Nucleus accumbens (tissue), 56 donors: ENCODE data around the gene FNDC10.
A peak's percentile ranks its signal among the peaks of the same experiment; 100 is the strongest.
"Not testable (repeated sequence)": the region's sequence is repeated elsewhere in the genome, so short reads cannot be mapped to it uniquely, and the experiment has no call there.

ENCODE experiments used
- DNase-seq, 56 donors: peaks; one replicate each; lab custom pipeline; 2025; lab: John Stamatoyannopoulos, UW

The FNDC10 gene

DNA sequence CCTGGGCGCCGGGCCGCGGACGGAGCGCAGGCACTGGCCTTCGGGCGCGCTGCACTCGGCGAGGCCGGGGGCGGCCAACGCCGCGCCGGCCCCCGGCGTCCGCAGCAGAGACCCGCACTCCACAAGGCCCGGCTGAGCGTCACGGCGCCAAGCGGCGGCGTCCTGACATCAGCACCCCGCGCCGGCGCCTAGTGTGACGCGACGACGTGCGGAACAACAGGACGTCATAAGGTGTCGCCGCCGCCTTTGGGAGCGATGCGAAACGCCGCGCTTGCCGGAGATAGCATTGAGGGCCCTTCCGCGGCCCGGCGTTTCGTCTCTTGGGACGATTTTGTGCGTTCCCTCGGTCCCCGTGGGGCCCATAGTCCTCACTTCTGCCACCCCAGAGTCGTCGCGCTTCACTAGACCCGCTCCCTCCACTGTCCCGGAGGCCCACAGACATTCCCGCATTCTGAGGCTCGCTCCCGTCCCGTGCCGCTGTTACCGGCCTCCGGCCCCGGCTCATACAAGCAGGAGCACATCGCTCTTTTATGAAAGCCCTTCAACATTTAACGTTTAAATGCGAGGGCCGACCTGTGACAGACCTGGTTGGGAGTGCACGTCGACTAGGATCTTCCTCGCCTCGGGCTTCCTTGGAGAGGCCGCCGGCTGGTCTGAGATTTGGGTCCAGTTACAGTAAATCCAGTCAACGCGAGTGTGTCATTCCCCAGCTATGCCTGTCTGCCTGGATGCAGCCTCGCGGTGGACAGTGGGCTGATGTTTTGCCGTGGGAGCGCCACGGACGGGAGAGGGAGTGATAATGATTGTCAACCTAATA, 25.0 kb downstream of the FNDC10 start, which contains the start of gene SSU72:
Gene SSU72 (minus strand): TSS at position 143 of the 817 bp plus-strand sequence. CDS start 306 bp downstream, outside the sequence.
- DNase-seq: peak in 54 of 56 donors; percentile 46 to 94 (median 80)

DNA sequence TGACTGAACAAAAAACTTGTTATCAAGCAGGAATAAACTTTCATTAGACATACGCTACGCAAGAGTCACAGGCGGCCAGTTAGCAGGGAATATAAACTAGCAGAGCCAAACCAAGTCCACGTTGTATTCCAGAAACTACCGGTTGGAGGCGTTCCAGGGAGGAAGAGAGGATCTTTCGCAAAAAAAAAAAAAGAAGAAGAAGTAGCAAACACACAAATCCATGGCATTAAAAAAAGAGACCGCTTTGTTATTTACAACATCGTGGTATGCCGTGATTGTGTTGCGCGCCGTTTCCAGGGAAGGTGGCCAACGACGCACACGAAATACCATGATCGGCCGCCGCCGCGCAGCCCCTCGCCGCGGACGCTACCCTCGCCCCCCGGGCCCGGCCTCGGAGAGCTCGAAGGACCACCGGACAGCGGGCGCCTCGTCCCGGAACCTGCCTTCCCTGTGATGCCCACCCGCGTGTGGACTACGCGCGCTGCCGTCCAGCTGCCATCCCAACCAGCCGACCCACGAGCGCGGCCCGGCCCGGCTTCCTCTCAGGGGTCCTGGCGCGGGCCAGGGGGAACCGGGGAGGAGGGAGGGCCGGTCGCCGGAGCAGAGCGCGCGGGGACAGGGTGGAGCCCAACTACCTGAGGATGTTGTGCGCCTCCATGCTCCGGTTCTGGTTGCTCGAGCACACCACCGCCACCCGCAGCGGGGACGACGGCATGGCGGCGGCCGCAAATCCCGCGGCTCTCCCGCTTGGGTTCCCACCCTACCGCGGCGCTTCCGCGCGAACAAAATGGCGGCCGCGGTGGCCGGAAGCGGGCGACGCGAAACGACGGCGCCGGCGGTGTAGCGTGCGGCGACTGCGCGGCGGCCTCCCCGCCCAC, 25.9 kb downstream of the FNDC10 start:
- peak in 36 of 56 donors; percentile 41 to 87 (median 72) for DNase-seq

DNA sequence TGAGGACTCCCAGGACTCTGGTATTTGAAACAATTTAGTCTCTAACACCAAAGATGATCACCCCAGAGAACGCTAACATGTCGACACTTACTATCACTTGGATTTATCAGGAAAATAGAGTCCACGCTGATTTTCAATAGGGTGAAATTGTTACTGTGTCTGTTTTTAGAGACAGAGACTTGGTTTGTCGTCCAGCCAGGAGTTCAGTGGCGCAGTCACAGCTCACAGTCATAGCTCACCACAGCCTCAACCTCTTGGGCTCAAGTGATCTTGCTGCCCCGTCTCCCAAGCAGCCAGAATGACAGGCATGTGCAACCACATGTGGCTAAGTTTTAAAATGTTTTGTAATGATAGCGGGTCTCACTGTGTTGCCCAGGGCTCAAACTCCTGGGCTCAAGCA, 30.6 kb downstream of the FNDC10 start:
- no peak for DNase-seq

DNA sequence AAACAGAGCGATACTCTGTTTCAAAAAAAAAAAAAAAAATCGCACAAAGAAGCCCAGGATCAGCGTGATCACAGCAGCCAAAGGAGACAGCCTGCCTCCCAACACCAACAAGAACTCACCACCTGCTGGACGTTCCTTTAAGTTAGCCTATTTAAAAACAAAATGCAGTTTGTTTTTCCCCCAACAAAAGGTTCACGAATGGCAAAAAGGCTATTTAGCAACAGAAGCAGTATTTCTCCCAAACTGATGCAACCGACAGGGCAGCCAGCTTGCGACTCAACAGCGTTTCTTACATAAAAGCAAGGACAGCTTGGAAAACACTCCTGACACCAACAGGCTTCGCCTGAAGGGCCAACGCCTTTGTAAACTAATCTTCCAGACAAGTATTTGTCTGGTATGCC, 32.0 kb downstream of the FNDC10 start:
- no peak for DNase-seq

DNA sequence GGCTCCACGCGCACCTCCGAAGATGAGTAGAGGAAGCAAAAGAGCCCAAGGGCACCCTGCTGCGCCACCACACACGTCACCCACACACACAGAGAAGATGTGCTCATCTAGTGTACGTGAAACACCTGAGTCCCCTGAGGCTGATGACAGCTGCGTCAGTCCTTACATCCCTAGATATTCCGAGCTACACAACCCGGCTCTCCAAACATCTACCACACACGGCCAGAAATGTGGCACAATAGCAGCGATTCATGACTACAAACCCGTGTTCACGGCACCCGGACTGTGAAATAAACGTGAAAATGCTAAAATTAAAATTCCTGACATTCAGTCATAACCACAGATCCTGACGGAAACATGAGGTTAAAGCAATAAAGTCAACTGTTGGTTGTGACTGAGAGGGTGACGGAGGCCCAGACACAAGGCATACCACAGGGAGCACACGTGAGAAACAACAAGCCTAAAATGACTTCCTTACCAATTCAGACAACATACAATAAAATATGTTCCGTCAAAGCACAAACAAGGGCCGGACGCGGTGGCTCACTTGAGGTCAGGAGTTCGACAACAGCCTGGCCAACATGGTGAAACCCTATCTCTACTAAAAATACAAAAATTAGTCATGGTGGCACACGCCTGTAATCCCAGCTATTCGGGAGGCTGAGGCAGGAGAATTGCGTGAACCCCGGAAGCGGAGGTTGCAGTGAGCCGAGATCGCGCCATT, 32.6 kb downstream of the FNDC10 start:
- no peak for DNase-seq

- DNase-seq: no peak
These were observed 34.6 kb downstream of the FNDC10 start for GRCh38 chr1:1565340-1565739.

DNA sequence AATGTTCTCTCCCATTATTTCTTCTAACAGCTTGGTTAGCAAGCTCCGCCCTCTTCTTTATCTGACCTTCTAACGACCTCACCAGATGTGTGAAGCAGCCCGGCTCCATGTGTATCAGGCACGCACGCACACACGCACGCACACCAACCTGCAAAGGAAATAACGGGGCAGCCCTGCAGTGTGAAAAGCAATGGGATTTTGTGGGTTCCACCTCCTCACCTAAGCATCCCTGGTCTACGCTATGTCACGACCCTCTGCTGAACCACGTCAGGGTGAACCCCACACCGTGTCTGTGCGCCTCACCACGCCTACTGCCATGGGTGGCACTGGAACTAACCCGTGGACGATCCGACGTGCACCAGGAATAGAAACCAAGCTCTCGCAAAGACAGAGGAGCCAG, 35.7 kb downstream of the FNDC10 start:
- DNase-seq: no peak

DNA sequence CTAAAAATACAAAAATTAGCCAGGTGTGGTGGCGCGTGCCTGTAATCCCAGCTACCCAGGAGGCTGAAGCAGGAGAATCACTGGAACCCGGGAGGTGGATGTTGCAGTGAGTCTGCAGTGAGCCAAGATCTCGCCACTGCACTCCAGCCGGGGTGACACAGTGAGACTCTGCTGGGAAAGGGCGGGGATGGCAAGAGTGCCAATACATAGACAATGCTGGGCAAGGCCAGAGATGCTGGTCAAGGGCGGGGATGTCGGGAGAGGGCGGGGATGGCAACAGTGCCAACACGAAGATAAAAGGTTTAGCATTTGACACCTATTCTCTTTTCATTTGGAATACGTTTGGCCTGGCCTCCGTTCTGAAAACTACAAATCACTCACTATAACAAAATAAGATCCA, 36.2 kb downstream of the FNDC10 start:
- no peak for DNase-seq

DNA sequence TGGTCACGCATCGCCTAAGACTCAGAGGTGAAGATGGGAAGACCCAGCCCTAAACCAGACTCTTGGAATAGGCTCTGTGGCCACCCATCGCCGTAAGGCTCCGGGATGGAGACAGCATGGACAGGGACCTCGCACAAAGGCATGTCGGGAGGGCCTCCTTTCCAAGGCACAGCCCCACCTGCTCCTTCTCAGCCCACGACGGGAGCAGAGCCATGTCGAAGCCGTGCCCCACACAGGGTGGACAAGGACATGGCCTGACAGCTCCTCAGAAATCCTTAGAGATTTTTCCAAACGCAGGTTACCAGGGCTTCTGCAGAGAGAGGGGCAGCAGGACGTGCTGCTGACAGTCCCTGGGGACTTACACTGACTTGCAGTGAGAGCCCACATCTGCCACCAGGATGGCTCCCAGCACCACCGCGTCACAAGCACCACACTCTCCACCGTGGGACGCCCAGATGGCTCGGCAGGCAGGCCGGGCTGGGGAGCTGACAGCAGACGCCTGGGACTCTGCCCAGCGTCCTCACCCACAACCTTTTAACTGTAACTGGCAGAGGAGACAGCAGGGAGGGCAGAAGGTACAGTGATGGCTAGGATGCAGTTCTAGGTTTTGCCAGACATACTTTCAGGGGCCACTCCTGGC, 37.3 kb downstream of the FNDC10 start:
- no peak for DNase-seq

DNA sequence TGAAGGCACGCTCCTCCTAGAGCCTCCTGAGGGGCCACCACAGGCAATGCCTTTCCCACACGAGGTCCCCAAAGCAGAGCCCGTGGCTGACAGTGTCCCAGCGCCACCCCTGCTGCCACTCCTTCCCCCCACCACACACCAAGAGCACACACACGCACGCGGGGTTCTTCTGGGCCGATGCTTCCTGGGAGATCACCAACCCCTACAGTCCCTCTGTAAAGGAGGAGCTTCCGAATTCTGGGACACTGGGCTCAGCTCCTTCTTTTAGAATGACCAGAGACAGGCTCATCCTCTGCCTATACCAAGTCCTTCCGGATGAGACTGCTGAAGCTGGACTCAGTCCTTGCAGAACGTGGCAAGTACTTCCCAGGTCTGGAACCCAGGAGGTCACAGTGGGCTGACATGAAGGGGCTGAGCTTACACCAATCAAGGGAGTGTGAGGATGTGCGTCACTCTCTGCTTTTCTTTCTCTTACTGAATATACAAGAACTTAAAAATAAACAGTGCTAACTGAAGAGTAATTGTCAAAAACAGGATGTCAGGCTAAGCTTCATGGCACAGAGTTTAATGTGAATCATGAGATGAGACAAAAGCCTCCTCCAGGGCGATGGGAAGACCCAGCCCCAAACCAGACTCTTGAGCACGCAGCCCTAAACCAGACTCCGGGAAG, 38.0 kb downstream of the FNDC10 start:
- DNase-seq: no peak

- DNase-seq: no peak
These were observed 39.8 kb downstream of the FNDC10 start for GRCh38 chr1:1560178-1560577.

DNA sequence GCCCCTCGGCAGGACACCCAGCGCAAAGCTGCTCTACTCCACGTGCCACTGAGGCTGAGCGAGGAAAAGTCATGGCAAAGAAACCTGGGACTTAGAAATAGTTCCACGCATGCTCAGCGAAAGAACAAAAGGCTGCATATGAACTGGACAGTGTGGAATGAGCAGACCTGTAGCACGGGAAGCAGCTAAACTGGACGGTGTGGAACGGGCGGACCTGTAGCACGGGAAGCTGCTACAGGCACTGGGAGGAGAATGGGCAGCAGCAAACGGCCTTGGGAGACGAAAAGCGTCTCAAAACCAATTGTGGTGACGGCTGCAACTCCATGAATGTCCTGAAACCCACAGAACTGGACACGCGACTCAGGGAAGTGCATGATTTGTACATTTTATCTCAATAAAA, 40.9 kb downstream of the FNDC10 start:
- no peak for DNase-seq

DNA sequence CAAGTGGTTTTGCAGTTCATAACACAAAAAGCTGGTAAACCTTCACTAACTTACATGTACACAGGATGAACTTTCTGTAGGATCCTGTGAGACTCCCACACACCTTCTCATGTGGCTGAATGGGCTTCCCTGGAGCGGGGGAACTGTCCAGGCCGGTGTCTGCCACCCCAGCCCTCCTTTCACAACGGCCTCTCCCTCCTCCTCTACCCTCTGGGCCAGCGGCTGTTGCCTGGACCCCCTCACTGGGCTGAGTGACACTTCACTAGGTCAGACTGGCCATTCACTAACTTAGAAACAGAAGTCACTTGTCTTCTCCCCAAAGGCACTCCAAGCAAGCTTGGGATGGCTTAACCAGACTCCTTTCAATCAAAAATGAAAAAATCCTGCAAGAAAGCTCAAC, 41.3 kb downstream of the FNDC10 start:
- DNase-seq: no peak

DNA sequence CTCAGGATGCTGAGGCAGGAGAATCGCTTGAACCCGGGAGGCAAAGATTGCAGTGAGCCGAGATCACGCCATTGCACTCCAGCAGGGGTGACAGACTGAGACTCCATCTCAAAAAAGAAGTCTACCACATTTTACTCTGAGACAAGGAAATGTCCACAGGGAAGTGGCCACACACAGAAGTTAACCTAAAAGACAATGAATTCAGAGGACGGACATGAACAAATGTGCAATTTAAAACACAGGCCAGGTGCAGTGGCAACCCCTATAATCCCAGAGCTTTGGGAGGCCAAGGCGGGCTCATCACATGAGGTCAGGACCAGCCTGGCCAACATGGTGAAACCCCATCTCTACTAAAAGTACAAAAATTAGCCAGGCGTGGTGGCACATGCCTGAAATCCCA, 42.2 kb downstream of the FNDC10 start:
- DNase-seq: not testable (repeated sequence)

- DNase-seq: not testable (repeated sequence)
These were observed 43.0 kb downstream of the FNDC10 start for GRCh38 chr1:1556961-1557360.

DNA sequence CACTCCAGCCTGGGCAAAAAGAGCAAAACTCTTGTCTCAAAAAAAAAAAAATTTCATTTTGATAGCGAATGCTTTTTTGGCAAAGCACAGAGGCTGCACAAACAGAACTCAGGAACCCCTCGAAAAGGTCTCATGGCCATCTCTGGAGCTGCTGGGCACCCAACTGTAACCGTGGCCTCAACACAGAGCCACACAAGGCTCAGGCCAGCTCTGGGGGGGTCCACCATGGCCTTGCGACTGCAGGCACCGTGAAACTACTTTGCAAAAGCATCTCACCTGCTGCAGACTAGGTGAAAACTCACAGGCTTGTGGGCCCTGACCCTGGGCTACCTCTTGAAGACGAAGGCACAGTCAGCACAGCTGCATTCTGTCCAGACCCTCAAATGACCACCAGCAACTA, 43.4 kb downstream of the FNDC10 start:
- DNase-seq: no peak

DNA sequence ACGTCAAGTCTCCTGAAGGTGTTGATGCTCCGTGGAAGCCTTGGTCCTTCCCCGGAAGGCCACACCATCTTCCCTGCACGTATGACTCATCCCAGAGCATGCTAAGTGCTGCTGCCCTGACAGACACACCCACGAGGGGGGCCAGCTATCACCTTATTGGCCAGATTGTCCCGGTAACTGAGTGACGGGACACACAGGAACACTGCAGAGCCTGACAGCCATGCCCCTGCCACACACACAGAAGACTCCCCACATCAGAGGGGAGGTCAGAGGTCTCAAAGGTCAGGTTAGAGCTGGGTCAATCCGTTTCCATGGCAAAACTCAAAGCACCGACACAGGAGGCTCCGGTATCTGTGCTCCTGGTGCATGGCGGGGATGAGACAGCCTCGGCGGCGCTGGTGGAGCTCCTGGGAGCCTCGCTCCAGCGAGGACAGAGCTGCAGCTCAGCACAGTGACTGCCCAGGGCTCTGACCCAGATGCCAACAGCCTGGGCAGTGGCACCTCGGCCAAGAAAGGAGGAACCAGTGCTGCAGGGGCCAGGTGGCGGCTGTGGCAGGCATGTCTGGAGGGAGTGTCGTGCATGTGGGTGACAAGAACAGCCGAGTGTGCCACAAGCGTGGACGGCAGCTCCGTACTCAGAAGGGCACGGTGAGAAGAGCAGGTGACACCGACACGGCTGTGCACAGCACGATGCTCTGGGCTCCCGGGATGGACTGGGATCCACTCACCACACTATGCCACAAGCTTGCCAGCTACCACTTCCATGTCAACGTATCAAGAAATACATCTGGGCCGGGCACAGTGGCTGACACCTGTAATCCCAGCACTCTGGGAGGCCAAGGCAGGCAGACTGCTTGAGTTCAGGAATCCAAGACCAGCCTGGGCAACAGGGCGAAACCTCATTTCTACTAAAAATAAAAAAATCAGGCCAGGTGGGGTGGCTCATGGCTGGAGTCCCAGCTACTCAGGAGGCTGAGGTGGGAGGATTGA, 44.7 kb downstream of the FNDC10 start:
- DNase-seq: peak in 5 of 56 donors; percentile 8 to 40 (median 35)

- DNase-seq: no peak
These were observed 45.4 kb downstream of the FNDC10 start for GRCh38 chr1:1554550-1554925.
